Progenitor cell of endocrine pancreas (in vitro differentiated cells): ENCODE results near the gene NOL12. TPM values are rescaled to one million over a fixed set of nuclear protein-coding genes. Genes with fewer than 3 reads are reported as not detected.
"Not testable (repeated sequence)": the region's sequence is repeated elsewhere in the genome, so short reads cannot be mapped to it uniquely, and the experiment has no call there.

Experiments
- DNase-seq: peaks from one replicate; pipeline ENCODE4 v3.0.0; 2021; ENCODE audit warnings: low spot score; ENCODE audit not compliant: unreplicated experiment
- H3K27ac Mint-ChIP-seq: 2 replicates; pipeline ENCODE4 v1.8.0; 2021; ENCODE audit warnings: mild to moderate bottlenecking, moderate library complexity, mixed read lengths
- H3K27me3 Mint-ChIP-seq: 2 replicates; pipeline ENCODE4 v1.8.0; 2021; ENCODE audit warnings: mixed read lengths
- H3K36me3 Mint-ChIP-seq: 2 replicates; pipeline ENCODE4 v1.8.0; 2022; ENCODE audit warnings: mixed read lengths; ENCODE audit not compliant: insufficient read depth
- H3K4me1 Mint-ChIP-seq: 2 replicates; pipeline ENCODE4 v1.8.0; 2021; ENCODE audit warnings: low read depth, mixed read lengths
- H3K4me3 Mint-ChIP-seq: 2 replicates; pipeline ENCODE4 v1.8.0; 2021; ENCODE audit warnings: low read depth, mild to moderate bottlenecking, moderate library complexity, mixed read lengths
- H3K9me3 Mint-ChIP-seq: 2 replicates; pipeline ENCODE4 v1.8.0; 2021; ENCODE audit warnings: low read depth, mixed read lengths
- CTCF ChIP-seq: fragments of 200-600 bp; sonication (generic); IDR thresholded peaks from one replicate; pipeline ENCODE4 v1.5.0; 2021; ENCODE audit warnings: antibody characterized with exemption, mild to moderate bottlenecking; ENCODE audit not compliant: unreplicated experiment
- total RNA-seq: library from RNA; stranded (reverse); gene quantifications from 2 replicates; pipeline ENCODE4 v1.2.1, GENCODE V29; 2021

NOL12 gene
- total RNA-seq, 1 donor from 2014 or later: 17.1 TPM

DNA sequence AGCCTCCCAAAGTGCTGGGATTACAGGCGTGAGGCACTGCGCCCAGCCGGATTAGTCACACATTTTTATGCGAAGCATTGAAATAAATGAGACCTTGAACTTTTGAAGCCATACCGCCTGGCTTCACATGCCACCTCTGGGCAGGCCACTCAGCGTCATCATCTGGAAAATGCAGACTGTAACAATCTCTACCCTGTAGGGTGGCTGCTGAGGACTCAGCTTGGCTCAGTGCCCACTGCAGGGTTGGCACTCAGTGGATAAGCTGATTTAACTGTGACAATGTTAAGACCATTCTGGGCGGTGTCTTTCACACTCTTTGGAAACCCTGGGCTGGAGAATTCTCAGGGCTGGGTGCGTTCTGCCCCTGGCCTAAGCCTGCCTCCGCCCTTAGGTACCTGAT is 38.2 kb upstream of the NOL12 start:
- H3K27ac Mint-ChIP-seq: no peak overlapping the region

DNA sequence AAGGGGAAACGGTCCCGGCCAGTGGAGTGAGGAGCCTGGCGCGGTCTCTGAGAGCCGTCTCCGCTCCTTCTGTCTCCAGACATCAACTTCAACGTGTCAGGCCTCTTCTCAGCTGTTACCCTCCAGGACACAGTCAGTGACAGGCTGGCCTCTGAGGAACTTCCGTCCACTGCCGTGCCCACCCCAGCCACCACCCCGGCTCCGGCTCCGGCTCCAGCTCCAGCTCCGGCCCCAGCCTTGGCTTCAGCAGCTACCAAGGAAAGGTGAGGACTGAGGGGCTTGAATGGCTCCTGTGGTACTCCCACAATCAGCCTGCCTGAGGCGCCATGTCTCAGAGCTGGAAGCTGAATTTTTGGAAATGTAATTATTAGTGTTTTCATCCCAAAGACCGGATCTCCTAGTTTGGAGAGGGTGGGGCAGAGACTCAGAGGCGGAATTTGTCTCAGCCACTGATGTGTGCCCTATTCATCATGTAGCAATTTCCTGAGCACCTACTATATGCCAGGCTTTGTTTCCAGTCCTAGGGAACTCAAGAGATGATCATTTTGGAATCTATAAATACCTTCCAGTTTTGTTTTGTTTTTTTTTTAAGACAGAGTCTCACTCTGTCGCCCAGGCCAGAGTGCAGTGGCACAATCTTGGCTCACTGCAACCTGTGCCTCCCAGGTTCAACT is 35.5 kb upstream of the NOL12 start:
- DNase-seq: no peak
- TF ChIP-seq CTCF: no peak
- no peak overlapping the region for H3K27ac Mint-ChIP-seq
- no peaks in the 10 kb centered on the region for H3K9me3 Mint-ChIP-seq
- no peaks in the 10 kb centered on the region for H3K4me1 Mint-ChIP-seq
- H3K4me3 Mint-ChIP-seq: no peak overlapping the region
- peaks cover 3% of the 10 kb centered on the region for H3K36me3 Mint-ChIP-seq
- H3K27me3 Mint-ChIP-seq: no peaks in the 10 kb centered on the region

More for the DNA sequence above, 38.2 kb upstream of the NOL12 start:
- Mint-ChIP-seq H3K4me3 (no peak overlapping the region), H3K4me1 (no peaks in the 10 kb centered on the region), H3K27me3 (no peaks in the 10 kb centered on the region), H3K9me3 (no peaks in the 10 kb centered on the region), H3K36me3 (peaks cover 3% of the 10 kb centered on the region)
- TF ChIP-seq CTCF: no peak
- DNase-seq: no peak

DNA sequence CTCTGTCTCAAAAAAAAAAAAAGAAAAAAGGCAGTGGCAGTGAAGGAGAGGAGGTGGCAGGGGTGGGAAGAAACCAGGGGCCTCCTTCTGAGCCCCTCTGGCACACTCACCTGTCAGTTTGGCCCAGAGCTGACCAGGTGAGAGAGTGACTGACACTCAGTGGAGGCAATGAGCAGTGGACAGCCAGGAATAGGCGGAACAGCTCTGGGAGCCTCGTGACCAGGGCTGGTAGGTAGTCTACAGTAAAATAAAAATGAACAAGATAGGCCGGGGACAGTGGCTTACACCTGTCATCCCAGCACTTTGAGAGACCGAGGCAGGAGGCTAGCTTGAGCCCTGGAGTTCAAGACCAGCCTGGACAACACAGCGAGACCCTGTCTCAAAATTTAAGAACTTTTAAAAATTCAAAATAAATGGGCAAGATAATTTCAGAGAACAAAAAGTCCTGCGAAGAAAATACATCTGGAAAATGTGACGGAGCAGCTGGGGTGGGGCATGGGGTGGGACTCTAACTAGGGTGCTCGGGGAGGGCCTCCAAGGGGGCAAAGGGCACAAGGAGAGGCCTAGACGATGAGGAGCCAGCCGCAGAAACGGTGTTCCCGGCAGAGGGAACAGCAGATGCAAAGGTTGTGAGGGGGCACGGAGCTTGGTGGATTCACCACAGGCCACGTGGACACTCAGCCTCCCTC is 31.4 kb upstream of the NOL12 start:
- no peak overlapping the region for H3K27ac Mint-ChIP-seq
- no peak for DNase-seq
- no peak for TF ChIP-seq CTCF
- no peak overlapping the region for H3K4me3 Mint-ChIP-seq
- peaks cover 11% of the 10 kb centered on the region for H3K4me1 Mint-ChIP-seq
- peaks cover 1% of the 10 kb centered on the region for H3K36me3 Mint-ChIP-seq
- H3K27me3 Mint-ChIP-seq: no peaks in the 10 kb centered on the region
- H3K9me3 Mint-ChIP-seq: no peaks in the 10 kb centered on the region

DNA sequence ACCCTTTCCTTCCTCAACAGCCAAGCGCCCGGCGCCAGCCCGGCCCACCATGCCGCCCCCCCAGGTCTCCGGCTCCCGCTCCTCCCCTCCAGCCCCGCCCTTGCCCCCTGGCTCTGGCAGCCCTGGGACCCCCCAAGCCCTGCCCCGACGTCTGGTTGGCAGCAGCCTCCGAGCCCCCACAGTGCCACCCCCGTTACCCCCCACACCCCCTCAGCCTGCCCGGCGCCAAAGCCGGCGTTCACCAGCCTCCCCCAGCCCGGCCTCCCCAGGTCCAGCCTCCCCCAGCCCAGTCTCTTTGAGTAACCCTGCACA is 30.9 kb upstream of the NOL12 start:
- Mint-ChIP-seq H3K36me3 (peaks cover 1% of the 10 kb centered on the region), H3K27ac (no peak overlapping the region), H3K9me3 (no peaks in the 10 kb centered on the region), H3K4me3 (no peak overlapping the region), H3K27me3 (no peaks in the 10 kb centered on the region), H3K4me1 (peaks cover 15% of the 10 kb centered on the region)
- DNase-seq: no peak
- TF ChIP-seq CTCF: no peak

GRCh38 chr22:37656583-37656982 is 29.6 kb upstream of the NOL12 start:
- H3K27ac Mint-ChIP-seq, H3K9me3 Mint-ChIP-seq, H3K27me3 Mint-ChIP-seq, DNase-seq, H3K36me3 Mint-ChIP-seq, H3K4me3 Mint-ChIP-seq: not testable (repeated sequence)
- peaks cover 24% of the 10 kb centered on the region for H3K4me1 Mint-ChIP-seq
